Coronary artery (tissue), 2 donors: ENCODE results near the gene AADAC.

Experiments
- DNase-seq: peaks from one replicate; pipeline ENCODE4 v3.0.0-alpha.2; 2017; ENCODE audit warnings: low spot score
- H3K27ac ChIP-seq, 2 donors: fragments of 200-600 bp; sonication (generic); one replicate each; pipeline ENCODE4 v1.5.1; 2016 to 2019
- H3K4me3 ChIP-seq: fragments of 200-600 bp; sonication (generic); 2 replicates; pipeline ENCODE4 v1.5.1; 2016; ENCODE audit warnings: mild to moderate bottlenecking, moderate library complexity
- TF ChIP-seq, protein P1 (sequence below): fragments of 200-600 bp; sonication (generic); IDR thresholded peaks from one replicate; pipeline ENCODE4 v1.5.1; 2019; ENCODE audit warnings: antibody characterized with exemption

AADAC gene

DNA sequence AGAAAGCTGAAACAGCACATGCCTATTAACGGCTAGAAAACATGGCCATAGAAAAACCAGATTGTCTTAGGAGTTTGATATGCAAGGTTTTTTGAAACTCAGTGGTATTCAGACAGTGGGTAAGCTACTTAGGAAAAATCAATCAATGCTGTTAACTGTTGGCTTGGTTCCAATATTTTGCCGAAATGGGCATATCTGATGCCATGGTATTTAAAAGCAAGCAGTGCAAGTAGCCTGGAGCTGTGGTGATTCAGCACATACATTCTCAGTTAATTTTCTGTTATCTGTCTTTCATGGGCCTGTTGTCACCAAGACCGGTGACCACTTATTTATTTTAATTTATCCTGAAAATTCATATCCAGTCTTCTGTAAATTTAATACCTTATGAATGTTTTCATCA is 42.2 kb downstream of the AADAC start:
- no peak for DNase-seq
- TF ChIP-seq, protein P1, sequence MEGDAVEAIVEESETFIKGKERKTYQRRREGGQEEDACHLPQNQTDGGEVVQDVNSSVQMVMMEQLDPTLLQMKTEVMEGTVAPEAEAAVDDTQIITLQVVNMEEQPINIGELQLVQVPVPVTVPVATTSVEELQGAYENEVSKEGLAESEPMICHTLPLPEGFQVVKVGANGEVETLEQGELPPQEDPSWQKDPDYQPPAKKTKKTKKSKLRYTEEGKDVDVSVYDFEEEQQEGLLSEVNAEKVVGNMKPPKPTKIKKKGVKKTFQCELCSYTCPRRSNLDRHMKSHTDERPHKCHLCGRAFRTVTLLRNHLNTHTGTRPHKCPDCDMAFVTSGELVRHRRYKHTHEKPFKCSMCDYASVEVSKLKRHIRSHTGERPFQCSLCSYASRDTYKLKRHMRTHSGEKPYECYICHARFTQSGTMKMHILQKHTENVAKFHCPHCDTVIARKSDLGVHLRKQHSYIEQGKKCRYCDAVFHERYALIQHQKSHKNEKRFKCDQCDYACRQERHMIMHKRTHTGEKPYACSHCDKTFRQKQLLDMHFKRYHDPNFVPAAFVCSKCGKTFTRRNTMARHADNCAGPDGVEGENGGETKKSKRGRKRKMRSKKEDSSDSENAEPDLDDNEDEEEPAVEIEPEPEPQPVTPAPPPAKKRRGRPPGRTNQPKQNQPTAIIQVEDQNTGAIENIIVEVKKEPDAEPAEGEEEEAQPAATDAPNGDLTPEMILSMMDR = no peak
- Histone ChIP-seq H3K4me3 (no peak overlapping the region), H3K27ac (no peak overlapping the region)

DNA sequence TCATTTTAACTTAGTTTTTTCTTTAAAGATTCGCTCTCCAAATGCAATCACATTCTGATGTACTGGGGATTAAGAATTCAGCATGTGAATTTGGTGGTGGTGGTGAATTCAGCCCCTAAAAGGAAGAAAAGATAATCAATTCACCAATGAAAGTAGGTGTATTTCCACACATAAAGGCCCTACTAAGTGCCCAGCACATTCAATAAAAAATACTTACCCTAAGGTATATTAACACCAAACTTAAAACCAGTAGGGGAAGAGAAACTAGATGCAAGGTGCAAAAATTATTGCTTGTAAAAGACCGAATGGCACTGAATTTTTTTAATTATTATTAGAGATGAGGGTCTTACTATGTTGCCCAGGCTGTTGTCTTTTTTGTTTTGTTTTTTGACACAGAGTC is 42.7 kb downstream of the AADAC start:
- Histone ChIP-seq H3K4me3 (no peak overlapping the region), H3K27ac (no peak overlapping the region)
- TF ChIP-seq, protein P1 = no peak
- DNase-seq = no peak

DNA sequence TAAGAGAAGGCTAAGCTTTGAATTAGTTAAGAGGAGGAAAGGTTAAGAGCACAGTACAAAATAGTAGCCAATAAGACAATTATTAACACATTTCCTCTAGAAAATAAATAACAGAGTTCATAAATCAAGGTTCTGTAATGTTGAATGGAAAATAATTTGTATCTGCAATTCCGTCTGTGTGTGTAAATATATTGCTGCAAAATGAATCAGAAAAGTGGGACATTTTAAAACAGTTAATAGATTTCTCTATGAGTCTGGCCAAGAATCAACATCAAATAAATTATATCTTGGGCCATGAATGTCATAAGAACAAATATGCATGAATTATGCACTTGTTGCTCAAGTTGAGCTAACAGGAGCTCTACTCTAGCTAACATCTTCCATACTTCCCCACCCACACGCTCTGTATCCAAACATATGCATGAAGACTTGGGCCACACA is 45.3 kb downstream of the AADAC start:
- no peak for DNase-seq
- TF ChIP-seq, protein P1 = no peak
- no peak overlapping the region for H3K4me3 ChIP-seq
- no peak overlapping the region for H3K27ac ChIP-seq

DNA sequence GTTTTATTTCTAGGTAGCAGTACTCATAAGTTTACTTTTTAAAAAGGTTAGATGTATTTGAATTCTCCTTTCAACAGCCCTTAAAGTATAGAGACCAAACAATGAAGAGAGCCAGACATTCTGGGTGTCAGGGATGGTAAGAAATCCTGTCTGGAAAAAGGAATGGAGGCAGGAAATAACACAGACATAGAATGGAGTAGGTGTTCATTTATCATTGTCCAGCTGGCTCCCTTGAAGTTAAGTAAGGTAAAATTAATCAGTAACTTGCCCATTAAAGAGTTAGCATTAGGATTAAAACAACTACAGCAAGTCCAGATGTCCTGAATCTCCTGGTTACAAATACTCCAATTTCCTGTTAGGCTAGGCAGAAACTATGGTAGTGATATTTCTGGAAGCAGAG is 46.0 kb downstream of the AADAC start:
- Histone ChIP-seq H3K4me3 (no peak overlapping the region), H3K27ac (no peak overlapping the region)
- DNase-seq = no peak
- TF ChIP-seq, protein P1 = no peak

DNA sequence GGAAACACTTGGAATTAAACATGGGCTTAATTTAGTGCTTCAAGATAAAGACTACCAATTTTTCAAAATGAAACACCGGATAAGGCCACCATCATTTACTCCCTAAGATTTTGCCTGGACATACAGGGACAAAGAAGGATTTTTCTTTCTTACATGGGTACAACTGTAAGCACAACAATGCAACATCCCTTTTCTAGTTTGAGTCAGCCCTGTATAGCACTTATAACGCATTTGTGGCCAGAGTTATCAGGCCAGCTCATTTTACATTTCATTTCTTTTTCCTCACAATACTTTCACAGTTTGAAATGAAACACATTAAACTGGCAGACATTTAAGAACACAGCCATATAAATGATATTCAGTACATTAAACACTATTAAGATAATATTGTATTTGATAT is 49.7 kb downstream of the AADAC start:
- H3K4me3 ChIP-seq = no peak overlapping the region
- no peak overlapping the region for H3K27ac ChIP-seq
- no peak for DNase-seq
- TF ChIP-seq, protein P1 = no peak

DNA sequence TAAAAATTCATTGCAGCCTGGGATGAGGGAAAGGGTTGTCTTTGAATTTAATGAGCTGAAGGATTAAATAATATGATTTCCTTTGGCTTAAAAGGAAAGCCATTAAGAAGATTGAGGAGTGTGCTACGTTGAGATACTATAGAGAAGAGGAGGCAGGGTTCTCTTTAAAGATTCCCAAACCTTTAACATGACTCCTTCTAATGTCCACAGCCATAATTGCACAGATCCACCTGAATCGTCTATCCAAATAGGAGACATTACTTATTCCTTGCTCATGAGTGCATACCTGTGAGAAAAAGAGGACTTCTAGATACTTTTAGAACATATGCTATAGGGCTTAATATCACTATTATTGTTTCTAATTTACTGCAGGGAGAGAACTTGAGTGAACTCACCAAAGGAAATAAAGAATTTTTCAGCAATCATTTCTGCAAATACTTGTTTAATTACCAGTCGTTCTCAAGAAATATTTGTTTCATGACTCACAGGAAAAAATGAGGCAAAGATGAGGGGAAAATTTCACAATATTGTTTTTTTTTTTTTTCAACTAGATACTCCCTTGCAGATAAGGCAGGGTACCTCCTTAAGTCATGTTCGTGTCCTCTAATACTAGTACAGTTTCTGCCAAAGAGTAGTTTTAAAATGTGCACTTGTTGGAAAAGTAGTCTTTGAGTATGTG is 50.6 kb downstream of the AADAC start:
- TF ChIP-seq, protein P1 = no peak
- no peak for DNase-seq
- no peak overlapping the region for H3K4me3 ChIP-seq
- no peak overlapping the region for H3K27ac ChIP-seq

DNA sequence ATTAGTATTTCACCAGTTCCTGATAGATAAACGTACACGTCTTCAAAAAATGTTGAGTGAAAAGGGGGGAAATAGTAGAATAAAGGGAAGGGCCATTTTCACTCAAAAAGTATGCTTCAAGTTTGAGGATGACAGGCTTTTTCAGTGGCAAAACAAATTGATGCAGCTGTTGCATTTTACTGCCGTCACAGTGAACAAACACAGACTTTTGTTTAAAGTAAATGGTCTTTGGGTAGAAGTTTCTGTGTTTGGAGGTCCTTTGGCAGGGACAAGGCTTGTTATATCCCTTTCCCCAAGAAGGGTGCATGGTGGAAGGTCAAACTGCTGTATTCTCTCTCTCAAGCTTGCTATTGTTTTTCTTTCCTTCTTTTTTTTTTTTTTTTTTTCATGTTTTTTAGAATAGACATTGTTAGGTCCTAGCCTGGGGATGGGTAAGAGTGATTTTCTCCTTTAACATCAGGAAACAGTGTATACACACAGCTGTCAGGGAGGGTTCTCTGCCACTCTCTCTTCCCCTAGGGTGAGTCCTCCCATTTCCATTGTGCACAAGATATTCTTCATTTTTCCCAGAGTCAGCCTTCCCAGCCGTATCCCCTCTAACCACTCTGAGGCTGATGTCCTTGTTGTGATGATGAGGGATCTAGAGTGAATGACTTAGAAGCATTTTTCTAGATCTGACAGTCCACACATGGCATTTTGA is 52.9 kb downstream of the AADAC start:
- Histone ChIP-seq H3K4me3 (no peak overlapping the region), H3K27ac (no peak overlapping the region)
- TF ChIP-seq, protein P1 = no peak
- DNase-seq = no peak
